ENCODE measurements around the gene DAGLA. TPM values are rescaled to one million over a fixed set of nuclear protein-coding genes. Genes with fewer than 3 reads are reported as not detected.

Gene DAGLA
- total RNA-seq, 1 donor from 2014 or later, result 0.25 TPM

GRCh38 chr11:61725781-61726231 lies 45.6 kb downstream of the DAGLA start:
- intact Hi-C loops (cut with micrococcal nuclease), result no loop called here

GRCh38 chr11:61726775-61727174 lies 46.6 kb downstream of the DAGLA start:
- intact Hi-C loops (cut with micrococcal nuclease), result no loop called here

DNA sequence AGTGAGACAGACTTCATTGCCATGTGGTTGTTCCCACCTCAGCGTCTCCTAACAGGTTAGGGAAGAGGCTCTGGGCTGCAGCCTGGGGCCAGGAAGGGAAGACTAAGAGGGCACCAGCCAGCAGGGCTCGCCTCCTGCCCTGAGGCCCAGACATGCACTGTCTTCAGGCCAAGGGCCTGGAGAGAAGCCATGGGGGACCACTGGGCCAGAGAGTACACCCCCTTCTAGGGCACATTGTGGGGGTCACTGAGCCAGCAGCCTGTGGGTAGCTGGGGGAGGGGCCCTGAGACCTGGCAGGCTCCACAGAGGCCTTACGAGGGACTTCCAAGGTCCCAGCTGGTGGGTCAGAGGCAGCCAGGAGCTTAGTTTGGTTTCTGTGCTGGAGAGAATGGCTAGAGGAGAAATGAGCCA lies 47.2 kb downstream of the DAGLA start:
- intact Hi-C loops (cut with micrococcal nuclease), result no loop called here

GRCh38 chr11:61728066-61728939 lies 48.1 kb downstream of the DAGLA start:
- intact Hi-C loops (cut with micrococcal nuclease), result no loop called here

- intact Hi-C loops (cut with micrococcal nuclease), result no loop called here
Observed at GRCh38 chr11:61728940-61729219, 48.7 kb downstream of the DAGLA start.

- intact Hi-C loops (cut with micrococcal nuclease), result no loop called here
Observed at GRCh38 chr11:61730240-61730994, 50.2 kb downstream of the DAGLA start.

GRCh38 chr11:61731211-61731951 lies 51.2 kb downstream of the DAGLA start:
- intact Hi-C loops (cut with micrococcal nuclease), result no loop called here

DNA sequence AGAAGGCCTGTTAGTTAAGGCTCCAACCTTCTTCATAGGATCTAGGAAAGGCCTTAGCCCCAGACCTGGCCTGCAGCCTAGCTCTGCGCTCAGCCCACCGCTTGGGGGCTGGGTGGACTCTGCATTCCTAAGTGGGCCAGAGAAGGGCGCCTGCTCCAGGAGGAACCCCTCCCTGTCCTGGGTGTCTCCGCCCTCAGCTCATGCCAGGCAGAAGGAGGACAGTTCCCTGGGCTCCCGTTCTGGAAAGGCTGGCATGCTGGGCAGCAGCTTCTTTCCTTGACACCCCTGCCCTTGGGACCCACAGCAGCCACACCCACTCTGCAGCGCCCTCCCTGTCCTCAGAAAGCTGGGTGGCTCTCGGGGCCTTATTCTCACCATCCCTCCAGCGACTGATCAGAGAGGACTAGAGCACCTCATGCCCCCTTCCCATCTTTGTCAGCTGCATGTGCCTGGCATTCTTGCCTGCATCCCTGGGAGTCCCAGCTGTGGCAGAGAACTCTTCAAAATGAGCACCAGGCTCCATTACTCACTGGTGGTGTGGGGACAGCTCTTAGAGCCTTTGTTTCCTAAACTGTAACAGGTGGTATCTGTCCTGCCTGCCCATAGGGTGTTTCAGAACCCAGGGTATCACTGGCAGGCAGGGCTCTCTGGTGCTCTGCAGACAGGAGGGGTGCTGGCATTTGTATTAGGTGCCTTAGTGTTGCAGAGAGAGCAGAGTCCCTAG lies 51.9 kb downstream of the DAGLA start:
- intact Hi-C loops (cut with micrococcal nuclease), result no loop called here

- intact Hi-C loops (cut with micrococcal nuclease), result loop anchor here (1.0 kb wide), 3 partner anchors 36 to 94 kb away; partner anchors contain the start of gene DAGLA
Observed at GRCh38 chr11:61732705-61733104, 52.5 kb downstream of the DAGLA start.

DNA sequence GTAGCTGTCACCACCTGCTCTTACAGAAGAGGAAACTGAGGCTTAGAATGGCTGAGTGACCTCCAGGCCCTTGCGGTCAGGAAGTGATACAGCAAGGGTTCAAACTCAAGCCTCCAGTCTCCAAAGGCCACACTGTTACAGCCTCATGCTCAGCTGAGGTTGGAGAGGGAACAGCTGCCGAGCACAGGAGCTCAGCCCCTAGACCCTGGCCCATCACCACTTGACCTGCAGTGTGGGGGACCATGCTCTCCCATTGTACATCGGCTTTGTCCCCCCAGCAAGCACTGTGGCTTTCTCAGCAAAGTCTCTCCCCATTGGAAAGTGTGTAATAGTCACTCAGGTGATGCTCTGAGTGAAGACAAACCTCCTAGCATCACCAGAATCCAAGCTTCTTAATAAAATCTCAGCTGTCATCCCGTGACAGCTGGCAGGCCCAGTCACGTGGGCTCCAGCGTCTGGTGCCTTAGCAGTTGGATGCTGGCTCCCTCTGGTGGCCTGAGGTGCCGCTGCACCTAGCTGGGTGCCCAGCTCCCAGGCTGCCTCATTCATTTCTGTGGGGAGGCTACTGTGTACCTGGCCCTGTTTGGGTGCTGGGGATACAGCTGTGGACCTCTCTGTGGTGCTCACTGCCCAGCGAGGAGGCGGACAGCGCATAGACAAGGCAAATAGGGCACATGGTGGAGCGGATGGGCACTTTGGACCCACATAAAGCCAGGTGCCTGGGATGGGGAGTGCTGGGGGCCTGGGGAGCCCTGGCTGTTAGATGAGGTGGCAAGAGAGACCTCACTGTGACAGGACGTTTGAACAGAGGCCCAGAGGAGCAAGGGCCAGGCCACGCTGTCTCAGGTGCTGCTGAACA lies 53.2 kb downstream of the DAGLA start:
- intact Hi-C loops (cut with micrococcal nuclease), result loop anchor here (1.0 kb wide), 3 partner anchors 37 to 95 kb away; partner anchors contain the start of gene DAGLA

DNA sequence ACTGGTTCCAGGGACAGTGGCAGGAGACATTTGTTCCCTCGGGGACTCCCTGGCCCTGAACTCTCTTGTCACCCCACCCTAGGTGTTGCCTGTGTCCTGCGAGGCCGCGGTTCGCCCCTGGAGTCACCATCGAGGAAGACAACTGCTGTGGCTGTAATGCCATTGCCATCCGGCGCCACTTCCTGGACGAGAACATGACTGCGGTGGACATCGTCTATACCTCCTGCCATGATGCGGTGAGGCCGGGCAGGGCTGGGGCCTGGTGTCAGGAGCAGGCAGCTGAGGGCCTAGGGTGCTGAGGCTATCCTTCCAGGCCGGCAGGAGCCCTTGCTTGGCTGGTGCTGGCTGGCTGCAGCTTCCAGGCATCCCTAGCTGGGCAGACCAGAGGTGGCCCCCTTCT lies 54.6 kb downstream of the DAGLA start:
- intact Hi-C loops (cut with micrococcal nuclease), result no loop called here

GRCh38 chr11:61735391-61735790 lies 55.2 kb downstream of the DAGLA start:
- intact Hi-C loops (cut with micrococcal nuclease), result no loop called here

DNA sequence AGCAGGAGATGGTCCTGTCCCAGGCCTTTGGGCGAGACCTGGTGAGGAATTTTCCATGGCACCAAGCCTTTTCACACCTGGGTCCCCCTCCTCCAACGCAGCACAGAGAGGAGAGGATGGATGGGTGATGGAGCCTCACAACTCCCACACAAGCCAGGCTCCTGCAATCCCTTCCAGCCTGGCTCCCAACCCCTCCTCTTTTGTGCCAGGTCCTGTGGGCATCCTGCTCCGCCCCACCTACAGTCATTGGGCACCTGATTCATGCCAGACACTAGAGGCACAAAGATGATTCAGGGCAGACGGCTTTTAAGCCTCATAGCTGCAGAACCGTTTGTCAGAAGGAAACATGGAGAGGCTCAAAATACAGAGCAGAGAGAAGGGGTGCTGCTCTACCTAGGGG lies 56.1 kb downstream of the DAGLA start:
- intact Hi-C loops (cut with micrococcal nuclease), result no loop called here

- intact Hi-C loops (cut with micrococcal nuclease), result no loop called here
Observed at GRCh38 chr11:61737131-61737530, 56.9 kb downstream of the DAGLA start.

GRCh38 chr11:61737636-61738386 lies 57.6 kb downstream of the DAGLA start:
- intact Hi-C loops (cut with micrococcal nuclease), result no loop called here

DNA sequence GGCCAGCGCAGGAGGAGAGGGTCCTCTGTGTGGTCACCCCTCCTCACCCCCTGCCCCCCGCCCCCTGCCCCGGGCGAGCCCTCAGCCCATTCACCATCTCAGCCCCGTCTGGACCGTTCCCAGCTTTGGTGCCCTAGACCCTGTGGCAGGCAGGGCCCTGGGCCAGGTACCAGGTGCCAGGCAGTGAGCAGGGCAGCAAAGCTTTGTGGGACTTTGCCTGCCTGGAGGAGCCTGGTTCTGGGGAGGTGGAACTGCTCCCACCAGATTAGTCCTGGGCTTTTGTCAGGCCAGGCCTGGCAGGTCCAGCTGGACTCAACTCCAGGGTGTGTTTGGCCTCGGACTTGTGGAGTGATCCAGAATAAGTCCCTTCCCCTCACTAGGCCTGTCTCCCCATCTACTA lies 58.6 kb downstream of the DAGLA start:
- intact Hi-C loops (cut with micrococcal nuclease), result no loop called here

GRCh38 chr11:61739413-61739812 lies 59.2 kb downstream of the DAGLA start:
- intact Hi-C loops (cut with micrococcal nuclease), result no loop called here

DNA sequence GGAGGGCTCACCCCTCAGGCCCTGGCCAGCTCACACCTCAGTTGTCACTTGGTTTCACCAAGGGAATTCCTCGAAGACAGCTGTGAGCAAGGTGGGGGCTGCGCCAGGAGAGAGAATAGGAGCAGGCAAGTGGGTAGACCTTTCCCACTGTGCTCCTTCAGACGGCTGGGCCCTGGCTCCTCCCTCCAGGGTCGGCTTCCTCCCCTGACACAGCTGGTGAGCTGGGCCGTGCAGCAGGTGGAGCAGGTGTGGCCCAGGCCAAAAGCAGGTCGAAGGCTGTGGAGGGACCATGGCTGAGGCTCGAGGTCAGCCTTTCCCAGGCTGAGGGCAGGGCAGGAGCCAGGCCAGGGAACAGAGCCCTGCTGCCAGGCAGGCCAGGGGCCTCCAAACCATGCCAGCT lies 59.8 kb downstream of the DAGLA start:
- intact Hi-C loops (cut with micrococcal nuclease), result no loop called here

GRCh38 chr11:61742391-61742790 lies 62.2 kb downstream of the DAGLA start:
- intact Hi-C loops (cut with micrococcal nuclease), result no loop called here
